Epithelial cell of proximal tubule (primary cell): Measurements from ENCODE around the gene CCDC149. TPM values are rescaled to one million over a fixed set of nuclear protein-coding genes. Genes with fewer than 3 reads are reported as not detected.

Experiments
- DNase-seq: peaks from one replicate; pipeline ENCODE4 v3.0.0-alpha.2; 2011; ENCODE audit warnings: low read depth
- H3K4me3 ChIP-seq: 2 replicates; pipeline ENCODE4 v1.5.1; 2011; ENCODE audit warnings: low read depth, mild to moderate bottlenecking, low read length
- total RNA-seq: library from RNA; depleted of rRNA; stranded (reverse); fragments of >200 nt; gene quantifications from 2 replicates; pipeline ENCODE4 v1.2.3, GENCODE V29; 2015
- TF ChIP-seq, protein P1 (sequence below): conservative IDR thresholded peaks from 2 replicates; pipeline ENCODE4 v1.5.1; 2012; ENCODE audit warnings: low read depth, mild to moderate bottlenecking, low read length

The CCDC149 gene
- total RNA-seq, 1 donor from 2014 or later, result 2.8 TPM

DNA sequence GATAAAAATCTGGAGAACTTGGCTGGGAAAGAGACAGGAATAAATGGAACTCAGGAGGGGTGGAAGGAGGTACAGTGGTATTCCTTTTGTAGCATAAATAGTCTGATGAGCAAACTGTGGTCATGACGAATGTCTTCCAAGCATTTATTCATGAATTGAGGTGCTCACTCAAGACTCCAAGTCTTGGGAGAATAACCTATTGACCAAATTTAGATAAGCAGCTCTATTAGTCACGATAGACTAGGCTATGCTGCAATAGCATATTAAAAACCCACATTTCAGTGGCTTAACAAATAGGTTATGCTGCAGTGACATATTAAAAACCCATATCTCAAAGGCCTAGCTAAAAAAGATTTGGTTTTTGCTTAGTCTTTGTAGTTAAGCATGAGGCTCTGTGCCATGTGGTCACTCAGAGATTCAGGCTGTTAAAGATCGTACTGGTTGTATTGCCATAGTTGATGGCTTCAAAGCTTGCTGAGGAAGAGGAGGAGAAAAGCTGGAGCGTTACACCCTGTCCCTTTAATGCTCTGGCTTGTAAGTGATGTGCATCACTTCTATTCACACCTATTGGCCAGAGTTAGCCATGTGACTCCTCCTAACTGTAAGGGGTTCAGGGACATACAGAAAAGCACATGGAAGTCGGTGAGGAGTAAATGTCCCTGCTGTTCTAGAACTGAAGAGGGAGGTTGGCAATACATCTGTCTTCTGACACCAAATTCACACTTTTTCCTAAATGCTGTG, 24.5 kb upstream of the CCDC149 start:
- TF ChIP-seq, protein P1, sequence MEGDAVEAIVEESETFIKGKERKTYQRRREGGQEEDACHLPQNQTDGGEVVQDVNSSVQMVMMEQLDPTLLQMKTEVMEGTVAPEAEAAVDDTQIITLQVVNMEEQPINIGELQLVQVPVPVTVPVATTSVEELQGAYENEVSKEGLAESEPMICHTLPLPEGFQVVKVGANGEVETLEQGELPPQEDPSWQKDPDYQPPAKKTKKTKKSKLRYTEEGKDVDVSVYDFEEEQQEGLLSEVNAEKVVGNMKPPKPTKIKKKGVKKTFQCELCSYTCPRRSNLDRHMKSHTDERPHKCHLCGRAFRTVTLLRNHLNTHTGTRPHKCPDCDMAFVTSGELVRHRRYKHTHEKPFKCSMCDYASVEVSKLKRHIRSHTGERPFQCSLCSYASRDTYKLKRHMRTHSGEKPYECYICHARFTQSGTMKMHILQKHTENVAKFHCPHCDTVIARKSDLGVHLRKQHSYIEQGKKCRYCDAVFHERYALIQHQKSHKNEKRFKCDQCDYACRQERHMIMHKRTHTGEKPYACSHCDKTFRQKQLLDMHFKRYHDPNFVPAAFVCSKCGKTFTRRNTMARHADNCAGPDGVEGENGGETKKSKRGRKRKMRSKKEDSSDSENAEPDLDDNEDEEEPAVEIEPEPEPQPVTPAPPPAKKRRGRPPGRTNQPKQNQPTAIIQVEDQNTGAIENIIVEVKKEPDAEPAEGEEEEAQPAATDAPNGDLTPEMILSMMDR, result no peak
- DNase-seq, result no peak
- no peak overlapping the region for H3K4me3 ChIP-seq

DNA sequence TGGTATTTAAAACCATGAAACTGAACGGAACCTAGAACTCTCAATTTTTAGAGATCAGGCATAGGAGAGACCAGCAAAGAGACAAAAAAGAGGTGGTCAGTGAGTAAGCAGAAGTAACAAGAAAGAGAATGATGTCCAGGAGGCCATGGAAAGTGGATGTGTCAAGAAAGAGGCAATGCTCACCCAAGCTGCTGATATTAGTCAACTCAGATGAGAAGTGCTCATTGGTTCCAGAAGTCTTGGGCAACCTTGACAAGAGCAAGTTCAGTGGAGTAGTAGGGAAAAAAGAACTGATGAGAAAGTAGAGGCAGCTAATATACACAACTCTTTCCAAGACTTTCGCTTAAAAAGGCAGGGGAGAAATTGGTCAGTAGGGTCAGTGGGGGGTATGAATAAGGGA, 23.0 kb upstream of the CCDC149 start:
- no peak for DNase-seq
- TF ChIP-seq, protein P1, result no peak
- no peak overlapping the region for H3K4me3 ChIP-seq

DNA sequence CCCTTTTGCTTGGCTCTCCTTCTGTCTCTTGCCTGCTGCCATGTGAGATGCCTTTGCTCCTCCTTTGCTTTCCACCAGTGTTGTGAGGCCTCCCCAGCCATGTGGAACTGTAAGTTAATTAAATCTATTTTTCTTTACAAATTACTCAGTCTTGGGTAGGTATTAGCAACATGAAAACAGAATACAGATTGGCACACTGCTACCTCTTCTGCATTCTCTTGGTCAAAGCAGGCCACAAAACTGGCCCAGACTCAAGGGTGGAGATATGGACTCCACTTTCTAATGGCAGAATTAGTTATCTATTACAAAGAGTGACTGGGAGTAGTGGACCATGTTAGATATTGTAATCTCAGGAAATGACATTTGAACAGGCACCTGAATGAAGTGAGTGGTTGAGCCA, 21.5 kb upstream of the CCDC149 start:
- no peak for DNase-seq
- no peak overlapping the region for H3K4me3 ChIP-seq
- TF ChIP-seq, protein P1, result no peak

DNA sequence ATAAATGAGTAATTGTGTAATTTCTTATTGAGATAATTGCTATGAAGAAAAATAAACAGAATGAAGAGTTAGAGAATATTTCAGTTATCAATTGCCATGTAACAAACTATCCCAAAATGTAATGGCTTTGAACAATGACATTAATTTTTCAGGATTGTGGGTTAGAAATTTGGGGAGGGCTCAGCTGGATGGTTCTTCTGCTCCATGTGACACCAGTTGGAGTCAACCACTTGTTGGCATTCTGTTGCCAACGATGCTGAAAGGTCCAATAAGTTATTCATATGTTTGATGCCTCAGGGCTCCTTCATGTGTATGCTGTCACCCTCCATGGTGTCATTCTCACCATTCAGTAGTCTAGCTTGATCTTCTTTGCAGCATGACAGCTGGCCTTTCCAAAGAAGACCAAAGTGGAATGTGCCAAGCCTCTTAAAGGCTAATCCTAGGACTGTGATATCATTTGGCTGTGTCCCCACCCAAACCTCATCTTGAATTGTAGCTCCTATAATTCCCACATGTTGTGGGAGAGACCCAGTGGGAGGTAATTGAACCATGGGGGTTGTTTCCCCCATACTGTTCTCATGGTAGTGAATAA, 20.9 kb upstream of the CCDC149 start:
- TF ChIP-seq, protein P1, result no peak
- no peak overlapping the region for H3K4me3 ChIP-seq
- no peak for DNase-seq

DNA sequence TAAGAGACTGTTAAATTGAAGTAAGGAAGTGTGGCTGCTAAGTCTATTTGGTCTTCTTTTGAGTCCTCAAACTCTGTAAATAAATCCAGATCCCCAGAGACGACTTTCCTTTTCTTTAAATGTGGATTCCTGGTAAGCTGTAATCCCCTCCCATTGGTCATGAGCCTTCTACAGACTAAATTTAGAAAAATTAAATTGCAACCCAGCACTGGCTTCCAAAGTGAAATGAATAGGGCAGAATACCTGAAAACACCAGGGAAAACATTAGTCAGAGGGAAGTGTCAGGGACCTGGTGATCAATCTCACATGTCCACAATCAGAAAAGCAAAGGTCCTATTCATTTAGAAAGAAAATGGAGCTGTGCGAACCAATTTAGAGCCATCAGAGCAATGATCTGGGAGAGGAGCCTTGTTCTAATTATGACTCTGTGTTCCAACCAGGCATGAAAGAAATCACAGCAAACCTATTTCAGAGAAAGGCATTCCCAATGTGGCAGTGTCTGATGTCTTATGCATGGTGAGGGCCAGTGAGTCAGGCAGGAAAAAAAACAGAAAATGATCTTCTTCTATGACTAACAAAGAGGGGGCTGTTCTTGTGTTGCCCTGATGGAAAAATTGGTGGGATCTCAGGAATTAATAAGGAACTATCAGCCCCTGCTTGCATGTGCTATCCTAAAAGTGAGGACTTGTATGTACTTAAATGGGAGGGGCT, 19.8 kb upstream of the CCDC149 start:
- H3K4me3 ChIP-seq, result no peak overlapping the region
- TF ChIP-seq, protein P1, result no peak
- DNase-seq, result no peak

DNA sequence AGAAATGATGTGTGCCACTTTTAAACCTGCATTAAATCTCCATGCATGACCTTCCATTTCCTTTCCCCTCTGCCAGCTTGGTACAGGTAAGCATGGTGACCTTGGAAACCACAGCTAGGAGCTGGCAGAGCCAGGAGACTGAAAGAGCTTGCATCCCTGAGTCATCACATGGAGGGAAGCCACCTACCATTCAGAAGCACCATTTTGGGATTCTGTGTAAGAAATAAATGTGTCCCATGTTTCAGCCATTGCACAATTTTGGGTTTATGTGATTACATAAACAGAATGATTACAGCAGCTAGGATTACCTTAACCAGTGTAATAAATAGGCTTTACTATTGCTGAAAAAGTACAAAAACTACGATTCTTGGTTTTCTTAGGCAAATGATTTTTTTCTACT, 17.3 kb upstream of the CCDC149 start:
- TF ChIP-seq, protein P1, result no peak
- DNase-seq, result no peak
- H3K4me3 ChIP-seq, result no peak overlapping the region
